Osteocyte (in vitro differentiated cells): Measurements from ENCODE around the gene ABCG1. TPM values are rescaled to one million over a fixed set of nuclear protein-coding genes. Genes with fewer than 3 reads are reported as not detected.
A peak's percentile ranks its signal among the peaks of the same experiment; 100 is the strongest.

Experiments
- DNase-seq: peaks from one replicate; pipeline ENCODE4 v3.0.0; 2021; ENCODE audit warnings: mixed read lengths; ENCODE audit not compliant: unreplicated experiment; ENCODE audit errors: extremely low spot score
- H3K27ac Mint-ChIP-seq: one replicate; pipeline ENCODE4 v1.8.0; 2021; ENCODE audit warnings: mild to moderate bottlenecking, mixed read lengths; ENCODE audit not compliant: unreplicated experiment
- H3K27me3 Mint-ChIP-seq: one replicate; pipeline ENCODE4 v1.8.0; 2021; ENCODE audit warnings: mixed read lengths; ENCODE audit not compliant: unreplicated experiment
- H3K36me3 Mint-ChIP-seq: one replicate; pipeline ENCODE4 v1.8.0; 2021; ENCODE audit warnings: mixed read lengths; ENCODE audit not compliant: unreplicated experiment
- H3K4me1 Mint-ChIP-seq: one replicate; pipeline ENCODE4 v1.8.0; 2021; ENCODE audit warnings: mixed read lengths; ENCODE audit not compliant: unreplicated experiment
- H3K4me3 Mint-ChIP-seq: one replicate; pipeline ENCODE4 v1.8.0; 2021; ENCODE audit warnings: mild to moderate bottlenecking, moderate library complexity, mixed read lengths; ENCODE audit not compliant: unreplicated experiment
- H3K9me3 Mint-ChIP-seq: one replicate; pipeline ENCODE4 v1.8.0; 2021; ENCODE audit warnings: mixed read lengths; ENCODE audit not compliant: unreplicated experiment
- total RNA-seq: library from RNA; stranded (reverse); gene quantifications from 2 replicates; pipeline ENCODE4 v1.2.1, GENCODE V29; 2021
- TF ChIP-seq, protein P1 (sequence below): fragments of 200-600 bp; sonication (generic); IDR thresholded peaks from 2 replicates; pipeline ENCODE4 v1.5.0; 2021; ENCODE audit warnings: antibody characterized with exemption, mild to moderate bottlenecking, moderate library complexity

ABCG1 gene
- total RNA-seq, 1 donor from 2014 or later: 16.5 TPM

- Mint-ChIP-seq H3K36me3 (peaks cover 9% of the 10 kb centered on the region), H3K4me3 (no peak overlapping the region), H3K4me1 (peaks cover 38% of the 10 kb centered on the region), H3K27ac (no peak overlapping the region), H3K27me3 (peaks cover 13% of the 10 kb centered on the region), H3K9me3 (no peaks in the 10 kb centered on the region)
- no peak for DNase-seq
- TF ChIP-seq, protein P1, sequence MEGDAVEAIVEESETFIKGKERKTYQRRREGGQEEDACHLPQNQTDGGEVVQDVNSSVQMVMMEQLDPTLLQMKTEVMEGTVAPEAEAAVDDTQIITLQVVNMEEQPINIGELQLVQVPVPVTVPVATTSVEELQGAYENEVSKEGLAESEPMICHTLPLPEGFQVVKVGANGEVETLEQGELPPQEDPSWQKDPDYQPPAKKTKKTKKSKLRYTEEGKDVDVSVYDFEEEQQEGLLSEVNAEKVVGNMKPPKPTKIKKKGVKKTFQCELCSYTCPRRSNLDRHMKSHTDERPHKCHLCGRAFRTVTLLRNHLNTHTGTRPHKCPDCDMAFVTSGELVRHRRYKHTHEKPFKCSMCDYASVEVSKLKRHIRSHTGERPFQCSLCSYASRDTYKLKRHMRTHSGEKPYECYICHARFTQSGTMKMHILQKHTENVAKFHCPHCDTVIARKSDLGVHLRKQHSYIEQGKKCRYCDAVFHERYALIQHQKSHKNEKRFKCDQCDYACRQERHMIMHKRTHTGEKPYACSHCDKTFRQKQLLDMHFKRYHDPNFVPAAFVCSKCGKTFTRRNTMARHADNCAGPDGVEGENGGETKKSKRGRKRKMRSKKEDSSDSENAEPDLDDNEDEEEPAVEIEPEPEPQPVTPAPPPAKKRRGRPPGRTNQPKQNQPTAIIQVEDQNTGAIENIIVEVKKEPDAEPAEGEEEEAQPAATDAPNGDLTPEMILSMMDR: no peak
Measured at GRCh38 chr21:42230178-42230577, 11.2 kb downstream of the ABCG1 start.

GRCh38 chr21:42230636-42231035 is 11.7 kb downstream of the ABCG1 start:
- Mint-ChIP-seq H3K4me1 (peaks cover 43% of the 10 kb centered on the region), H3K9me3 (no peaks in the 10 kb centered on the region), H3K27me3 (peaks cover 11% of the 10 kb centered on the region), H3K36me3 (peaks cover 7% of the 10 kb centered on the region), H3K4me3 (no peak overlapping the region), H3K27ac (no peak overlapping the region)
- TF ChIP-seq, protein P1: no peak
- no peak for DNase-seq

DNA sequence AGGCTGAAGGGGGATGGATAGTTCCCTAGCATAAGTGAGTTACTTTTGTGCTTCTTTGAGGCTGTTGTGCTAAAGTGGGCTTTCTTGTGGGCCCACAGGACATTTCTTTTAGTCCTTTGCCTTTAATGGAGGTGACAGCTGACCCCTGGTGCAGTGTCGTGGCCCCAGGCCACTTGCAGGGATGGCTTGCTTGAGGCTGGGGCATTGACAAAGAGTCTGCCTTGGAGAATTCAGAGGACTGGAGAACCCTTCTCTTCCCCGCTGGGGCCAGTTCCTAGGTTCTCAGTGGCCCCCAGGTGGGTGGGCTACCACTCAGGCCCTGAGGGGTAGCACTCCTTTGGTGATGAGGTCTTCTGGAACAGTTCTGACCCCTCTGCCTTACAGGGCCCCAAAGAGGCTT is 12.8 kb downstream of the ABCG1 start:
- TF ChIP-seq, protein P1: no peak
- H3K27ac Mint-ChIP-seq: no peak overlapping the region
- no peak for DNase-seq
- peaks cover 5% of the 10 kb centered on the region for H3K27me3 Mint-ChIP-seq
- H3K9me3 Mint-ChIP-seq: no peaks in the 10 kb centered on the region
- peaks cover 53% of the 10 kb centered on the region for H3K4me1 Mint-ChIP-seq
- H3K36me3 Mint-ChIP-seq: peaks cover 5% of the 10 kb centered on the region
- H3K4me3 Mint-ChIP-seq: no peak overlapping the region

GRCh38 chr21:42232176-42232825 is 13.4 kb downstream of the ABCG1 start:
- Mint-ChIP-seq H3K27me3 (peaks cover 5% of the 10 kb centered on the region), H3K27ac (no peak overlapping the region), H3K9me3 (no peaks in the 10 kb centered on the region), H3K36me3 (peaks cover 2% of the 10 kb centered on the region), H3K4me3 (no peak overlapping the region), H3K4me1 (peaks cover 58% of the 10 kb centered on the region)
- DNase-seq: no peak
- TF ChIP-seq, protein P1: no peak

GRCh38 chr21:42233067-42233961 is 14.4 kb downstream of the ABCG1 start:
- H3K36me3 Mint-ChIP-seq: peaks cover 2% of the 10 kb centered on the region
- DNase-seq: no peak
- H3K27ac Mint-ChIP-seq: peak overlapping the region; percentile 60
- H3K4me3 Mint-ChIP-seq: no peak overlapping the region
- TF ChIP-seq, protein P1: peak; percentile 13
- peaks cover 9% of the 10 kb centered on the region for H3K27me3 Mint-ChIP-seq
- peaks cover 50% of the 10 kb centered on the region for H3K4me1 Mint-ChIP-seq
- H3K9me3 Mint-ChIP-seq: no peaks in the 10 kb centered on the region
